Forelimb muscle (tissue), 1 donor: Measurements from ENCODE around the gene IFNA2. TPM values are rescaled to one million over a fixed set of nuclear protein-coding genes. Genes with fewer than 3 reads are reported as not detected.
"Not testable (repeated sequence)": the region's sequence is repeated elsewhere in the genome, so short reads cannot be mapped to it uniquely, and the experiment has no call there.

Experiments used
- DNase-seq: peaks from one replicate; pipeline ENCODE4 v3.0.0-alpha.2; 2013; ENCODE audit warnings: low read depth
- polyA plus RNA-seq: library from polyadenylated mRNA; unstranded; fragments of 120-200 nt; gene quantifications from one replicate; pipeline ENCODE4 v1.2.1, GENCODE V29; 2013; ENCODE audit not compliant: insufficient read length

The IFNA2 gene
- not detected for polyA plus RNA-seq

- DNase-seq = no peak
Measured at GRCh38 chr9:21385131-21385670, at the start of gene IFNA2. Gene IFNA2 (minus strand): TSS chr9:21385398. CDS start chr9:21385329, 69 bp downstream.

- DNase-seq = not testable (repeated sequence)
Measured at GRCh38 chr9:21435015-21435383, 49.8 kb upstream of the IFNA2 start.

DNA sequence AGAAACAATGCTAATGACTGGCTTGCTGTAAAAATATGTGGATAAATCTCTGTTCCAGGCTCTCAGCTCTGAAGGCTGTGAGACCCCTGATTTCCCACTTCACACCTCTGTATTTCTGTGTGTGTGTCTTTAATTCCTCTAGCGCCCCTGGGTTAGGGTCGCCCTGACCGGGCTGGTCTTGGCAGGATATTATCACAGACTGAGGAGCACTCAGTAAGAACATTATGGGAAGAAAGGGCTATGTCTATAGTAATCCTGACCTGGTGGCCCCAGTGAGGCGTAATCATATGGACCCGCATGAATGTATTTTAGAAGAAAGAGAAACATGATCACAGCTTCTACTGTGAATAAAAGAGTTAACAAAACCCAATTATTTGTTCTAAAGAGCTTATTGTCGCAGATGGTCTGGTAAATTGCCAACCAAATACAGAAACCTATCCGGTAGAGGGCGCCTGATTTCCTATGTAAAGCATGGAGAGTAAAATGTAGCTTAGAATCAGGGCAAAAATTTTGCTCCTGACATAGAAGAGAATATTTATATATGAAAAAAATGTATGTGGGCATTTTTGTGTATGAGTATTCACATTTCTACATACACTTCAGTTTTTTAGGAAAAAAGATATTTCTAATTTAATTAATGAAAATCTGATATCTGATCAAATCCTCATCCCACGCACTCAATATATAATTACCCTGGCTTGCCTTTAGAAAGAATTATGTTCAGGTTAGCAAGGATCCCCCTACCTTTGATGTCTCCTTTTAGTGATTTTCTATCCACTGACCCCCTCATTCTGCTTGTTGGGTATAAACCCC lies 49.2 kb upstream of the IFNA2 start:
- DNase-seq = no peak

GRCh38 chr9:21432672-21433425 lies 47.7 kb upstream of the IFNA2 start:
- DNase-seq = no peak

DNA sequence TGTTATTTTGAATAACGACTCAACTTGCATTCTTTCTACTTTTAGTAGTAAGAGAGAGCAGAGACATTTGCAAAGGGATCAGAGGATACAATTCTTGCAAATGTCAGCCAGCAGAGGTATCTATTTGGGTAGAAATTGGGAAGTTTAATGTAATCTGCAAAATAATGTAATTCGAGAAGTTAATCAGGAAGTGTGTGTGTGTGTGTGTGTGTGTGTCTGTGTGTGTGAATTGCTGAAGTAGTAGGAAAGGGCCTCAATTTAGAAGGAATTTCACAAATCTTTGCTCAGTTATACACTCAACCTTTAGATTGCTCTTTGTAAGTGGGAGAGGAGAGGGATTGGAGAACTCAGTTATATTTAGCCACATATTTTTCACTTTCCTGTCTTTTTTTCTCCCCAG lies 44.0 kb upstream of the IFNA2 start:
- no peak for DNase-seq

DNA sequence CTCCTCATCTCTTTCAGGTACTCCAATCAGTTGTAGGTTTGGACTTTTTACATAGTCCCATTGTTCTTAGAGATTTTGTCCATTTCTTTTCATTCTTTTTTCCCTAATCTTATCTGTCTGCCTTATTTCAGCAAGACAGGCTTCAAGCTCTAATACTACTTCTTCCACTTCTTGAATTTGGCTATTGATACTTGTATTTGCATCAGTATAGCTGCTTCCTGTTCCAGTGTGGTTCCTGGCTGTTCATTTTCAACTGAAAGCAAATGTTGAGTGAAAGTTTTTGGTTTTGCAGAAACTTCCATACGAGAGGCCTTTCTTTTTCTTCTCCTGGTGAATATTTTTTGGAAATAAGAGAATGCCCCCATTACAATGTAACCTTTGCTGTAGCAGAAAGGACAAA lies 43.0 kb upstream of the IFNA2 start:
- DNase-seq = no peak

DNA sequence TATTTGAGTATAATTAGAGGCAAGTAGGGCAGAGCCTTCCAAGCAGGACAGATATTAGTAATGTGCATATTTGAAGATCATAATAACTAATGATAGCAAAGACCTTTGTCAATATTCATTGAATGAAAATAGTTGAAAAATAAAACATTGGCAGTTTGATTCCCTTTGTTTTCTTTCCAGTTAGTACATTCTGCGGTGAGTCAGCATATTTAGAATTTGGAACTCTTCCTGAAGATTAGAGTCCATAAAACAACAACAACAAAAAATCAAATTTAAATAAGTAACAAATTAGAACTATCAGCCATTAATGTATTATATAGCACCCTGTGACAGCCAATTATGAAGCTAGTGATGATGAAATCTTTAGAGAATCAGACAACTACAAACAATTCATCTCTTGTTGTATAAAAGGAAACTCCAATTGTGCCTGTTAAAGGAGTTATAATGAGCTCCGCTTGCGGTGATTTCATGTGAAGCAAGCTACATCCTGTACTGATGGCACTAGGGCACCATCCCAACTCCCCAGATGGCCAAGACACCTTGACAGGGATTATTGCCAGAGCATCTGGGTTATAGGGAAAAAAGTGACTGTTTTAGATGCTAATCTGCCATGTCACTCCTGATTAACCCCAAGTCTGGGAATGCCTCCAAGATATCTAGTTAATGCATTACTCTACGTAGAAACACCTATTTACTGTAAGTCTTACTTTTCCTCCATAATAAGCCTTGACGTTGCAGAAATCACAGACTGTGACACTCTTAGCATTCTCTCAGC lies 30.5 kb upstream of the IFNA2 start:
- no peak for DNase-seq

DNA sequence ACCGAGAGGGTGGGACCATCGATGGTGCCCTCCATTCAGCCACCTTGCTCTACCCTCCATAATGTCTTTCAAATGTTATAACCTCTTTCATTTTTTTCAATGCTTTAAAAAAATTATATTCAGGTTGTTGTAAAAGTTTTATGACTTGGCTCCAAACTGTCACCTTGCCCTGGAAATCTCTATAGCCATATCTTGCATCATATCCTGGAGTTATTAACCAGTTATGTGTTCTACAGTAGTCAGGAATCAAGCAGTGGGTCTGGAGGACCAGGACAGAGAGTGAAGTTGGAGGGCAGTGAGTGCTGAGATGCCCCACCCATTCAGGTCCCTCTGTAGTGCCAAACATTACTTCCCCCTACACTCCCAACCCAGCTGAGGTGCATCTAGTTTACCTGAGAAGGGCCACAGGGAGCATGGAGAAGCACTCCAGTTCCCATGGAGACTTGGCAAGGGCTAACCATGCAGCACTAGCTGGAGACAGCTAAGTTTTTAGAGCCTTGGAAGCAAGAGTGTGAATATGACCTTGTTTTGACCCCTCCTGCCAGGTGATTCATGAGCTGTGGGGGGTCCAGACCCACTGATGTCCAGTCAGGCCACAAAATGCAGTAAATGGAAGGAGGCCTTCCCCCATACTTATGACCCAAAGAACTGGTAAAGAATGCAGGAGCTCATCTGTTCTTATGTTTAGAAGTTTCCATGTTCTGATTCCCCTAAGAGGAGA lies 29.2 kb upstream of the IFNA2 start:
- DNase-seq = no peak

GRCh38 chr9:21413624-21414023 lies 28.4 kb upstream of the IFNA2 start:
- no peak for DNase-seq

- no peak for DNase-seq
Measured at GRCh38 chr9:21413151-21413550, 28.0 kb upstream of the IFNA2 start.

- DNase-seq = no peak
Measured at GRCh38 chr9:21412107-21412506, 26.9 kb upstream of the IFNA2 start.

DNA sequence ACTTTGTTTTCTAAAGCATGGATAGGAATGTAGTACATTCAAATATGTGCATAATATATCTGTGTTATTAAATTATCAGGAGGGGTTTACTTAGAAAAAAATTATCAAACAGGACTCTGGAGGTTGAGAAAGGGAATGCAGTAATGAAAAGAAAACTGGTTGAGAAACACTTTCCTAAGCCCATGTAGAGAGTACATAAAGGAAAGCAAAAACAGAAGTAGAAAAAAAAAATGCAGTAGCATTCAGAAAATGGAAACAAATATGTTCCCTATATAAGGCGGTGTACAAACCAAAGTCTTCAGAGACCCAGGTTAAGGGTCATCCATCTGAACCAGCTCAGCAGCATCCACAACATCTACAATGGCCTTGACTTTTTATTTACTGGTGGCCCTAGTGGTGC lies 23.6 kb upstream of the IFNA2 start, which contains the start of gene IFNA8:
Gene IFNA8, plus strand, starts transcription at position 301 of the 400 bp plus-strand sequence. Its CDS starts 60 bp downstream, at position 361.
- DNase-seq = no peak

GRCh38 chr9:21404146-21404545 lies 18.9 kb upstream of the IFNA2 start:
- DNase-seq = no peak

- DNase-seq = no peak
Measured at GRCh38 chr9:21402386-21403251, 17.4 kb upstream of the IFNA2 start.

DNA sequence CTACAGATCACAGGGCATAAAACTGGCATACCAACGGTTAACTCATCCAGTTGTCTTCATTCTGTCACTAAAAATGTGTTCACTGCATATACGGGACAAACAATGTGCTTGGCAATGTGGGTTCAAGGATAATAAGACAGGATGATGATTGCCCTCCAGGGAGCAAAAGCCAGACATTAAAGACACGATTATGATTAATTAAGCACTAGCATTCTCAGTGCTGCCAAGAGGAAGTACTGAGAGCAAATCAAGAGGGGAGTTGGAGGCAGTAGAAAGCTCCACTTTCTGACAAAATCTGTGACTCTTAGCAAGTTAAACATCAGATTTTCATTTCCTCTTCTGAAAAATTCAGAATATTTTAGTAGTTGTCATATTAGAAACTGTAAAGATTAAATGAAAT lies 14.8 kb upstream of the IFNA2 start:
- DNase-seq = no peak

DNA sequence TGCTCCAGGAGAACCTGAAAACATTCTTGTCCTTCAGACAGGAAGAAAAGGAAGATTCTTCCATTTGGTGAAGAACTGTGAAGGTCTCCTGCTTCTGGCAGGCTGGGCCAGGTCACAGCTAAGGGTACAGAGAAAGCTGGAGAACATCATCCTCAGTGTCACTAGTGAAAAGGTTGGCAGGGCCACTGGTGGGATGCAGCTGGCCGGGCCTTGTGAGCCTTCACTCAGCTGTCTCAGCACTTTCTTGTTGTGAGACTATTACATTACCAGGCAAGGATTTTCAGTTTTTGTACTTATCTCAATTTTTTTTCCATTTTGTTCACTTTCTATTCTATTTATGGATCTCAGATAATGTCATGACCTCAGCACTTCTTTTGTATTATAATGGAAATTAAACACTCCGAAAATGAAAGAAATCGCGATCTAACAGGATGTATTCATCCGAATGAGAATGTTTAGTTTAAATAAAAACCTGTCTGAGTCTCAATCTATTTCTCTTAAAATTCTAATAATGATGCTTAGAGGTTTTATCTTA lies 13.8 kb upstream of the IFNA2 start:
- no peak for DNase-seq

- no peak for DNase-seq
Measured at GRCh38 chr9:21395778-21396717, 10.8 kb upstream of the IFNA2 start.

- DNase-seq = no peak
Measured at GRCh38 chr9:21392270-21392669, 7.1 kb upstream of the IFNA2 start.

GRCh38 chr9:21383627-21384026 lies 1.6 kb downstream of the IFNA2 start:
- DNase-seq = no peak
